Smooth muscle cell of bladder (primary cell): ENCODE data around the gene MARCHF9. TPM values are rescaled to one million over a fixed set of nuclear protein-coding genes. Genes with fewer than 3 reads are reported as not detected.

Experiments used
- total RNA-seq: library from RNA; depleted of rRNA; stranded (reverse); fragments of >200 nt; gene quantifications from 2 replicates; pipeline ENCODE4 v1.2.3, GENCODE V29; 2014

MARCHF9 gene
- 2.3 and 3.1 TPM in 2 replicates for total RNA-seq

GRCh38 chr12:57754411-57755193, at the start of gene MARCHF9:
TSS of gene MARCHF9 (plus strand) at chr12:57755103. CDS start at chr12:57755529, 426 bp downstream.

GRCh38 chr12:57738661-57739237, 16.2 kb upstream of the MARCHF9 start, which contains the start of gene AGAP2:
TSS of gene AGAP2 (minus strand) at chr12:57738742. CDS start at chr12:57738246, 496 bp downstream.

GRCh38 chr12:57744777-57745484, 10.0 kb upstream of the MARCHF9 start, which contains the start of gene TSPAN31:
TSS of gene TSPAN31 (plus strand) at chr12:57745039. CDS start at chr12:57745155, 116 bp downstream.

GRCh38 chr12:57751788-57752667, 2.9 kb upstream of the MARCHF9 start, which contains the start of gene CDK4:
TSS of gene CDK4 (minus strand) at chr12:57752310. CDS start at chr12:57751717, 593 bp downstream.

GRCh38 chr12:57766464-57767304, 11.8 kb downstream of the MARCHF9 start, which contains the start of gene CYP27B1:
TSS of gene CYP27B1 (minus strand) at chr12:57767078. CDS start at chr12:57767041, 37 bp downstream.

GRCh38 chr12:57771873-57772428, 17.0 kb downstream of the MARCHF9 start, which contains the start of gene METTL1:
TSS of gene METTL1 (minus strand) at chr12:57772105. CDS start at chr12:57772083, 22 bp downstream.

GRCh38 chr12:57772429-57773322, 17.8 kb downstream of the MARCHF9 start, which contains the start of gene EEF1AKMT3:
TSS of gene EEF1AKMT3 (plus strand) at chr12:57772614. CDS start at chr12:57772725, 111 bp downstream.

GRCh38 chr12:57782608-57783465, 27.9 kb downstream of the MARCHF9 start, which contains the start of gene TSFM:
TSS of gene TSFM (plus strand) at chr12:57782787. CDS start at chr12:57782802, 15 bp downstream.

Other genes starting within 250 kb of the MARCHF9 start
- 70.8 and 124 TPM in 2 replicates for gene DDIT3, start 234.6 kb upstream of the MARCHF9 start, total RNA-seq
- gene MBD6, start 232.3 kb upstream of the MARCHF9 start, total RNA-seq = 3.6 and 5.5 TPM in 2 replicates
- gene DCTN2, start 207.9 kb upstream of the MARCHF9 start, total RNA-seq = 68.8 and 71.7 TPM in 2 replicates
- 0.09 and 0.14 TPM in 2 replicates for gene KIF5A, start 205.1 kb upstream of the MARCHF9 start, total RNA-seq
- gene PIP4K2C, start 163.9 kb upstream of the MARCHF9 start, total RNA-seq = 8.6 and 8.8 TPM in 2 replicates
- gene DTX3, start 150.3 kb upstream of the MARCHF9 start, total RNA-seq = 8.8 and 11.5 TPM in 2 replicates
- gene ARHGEF25, start 143.7 kb upstream of the MARCHF9 start, total RNA-seq = 22.3 and 40.6 TPM in 2 replicates
- gene B4GALNT1, start 121.9 kb upstream of the MARCHF9 start, total RNA-seq = 0.55 and 0.85 TPM in 2 replicates
- gene OS9, start 61.0 kb upstream of the MARCHF9 start, total RNA-seq = 180 and 267 TPM in 2 replicates
- gene AGAP2, start 16.4 kb upstream of the MARCHF9 start, total RNA-seq = 0.14 and 0.28 TPM in 2 replicates
- 64.6 and 87.0 TPM in 2 replicates for gene TSPAN31, start 10.1 kb upstream of the MARCHF9 start, total RNA-seq
- gene CDK4, start 2.8 kb upstream of the MARCHF9 start, total RNA-seq = 140 and 210 TPM in 2 replicates
- gene CYP27B1, start 12.0 kb downstream of the MARCHF9 start, total RNA-seq = 0.14 and 0.28 TPM in 2 replicates
- gene METTL1, start 17.0 kb downstream of the MARCHF9 start, total RNA-seq = 3.8 and 9.1 TPM in 2 replicates
- gene EEF1AKMT3, start 17.5 kb downstream of the MARCHF9 start, total RNA-seq = 4.3 and 5.2 TPM in 2 replicates
- 18.8 and 24.3 TPM in 2 replicates for gene TSFM, start 27.7 kb downstream of the MARCHF9 start, total RNA-seq
- gene AVIL, start 63.6 kb downstream of the MARCHF9 start, total RNA-seq = 3.1 and 6.4 TPM in 2 replicates
- 54.2 and 88.2 TPM in 2 replicates for gene CTDSP2, start 91.6 kb downstream of the MARCHF9 start, total RNA-seq
- 8.7 and 12.0 TPM in 2 replicates for gene ATP23, start 186.5 kb downstream of the MARCHF9 start, total RNA-seq